WTC11 (cell line): ENCODE results near the gene NINJ2. TPM values are rescaled to one million over a fixed set of nuclear protein-coding genes. Genes with fewer than 3 reads are reported as not detected.

ENCODE experiments used
- ATAC-seq: fragments of 200-7000 bp; cut with Tn5 transposase; 2 replicates; pipeline ENCODE4 v1.10.0; 2021; ENCODE audit warnings: mild to moderate bottlenecking, moderate library complexity
- CTCF ChIA-PET: fragments of 300-600 bp; sonication (Branson Sonifier 250); formaldehyde crosslinking; loops from one replicate; lab custom pipeline; 2021; ENCODE audit warnings: antibody characterized with exemption; lab: Charles Lee
- POLR2A ChIA-PET: fragments of 350-600 bp; sonication (Branson Sonifier 250); formaldehyde crosslinking; loops from one replicate; lab custom pipeline; 2021; ENCODE audit warnings: antibody characterized with exemption; lab: Charles Lee
- DNase-seq: peaks from one replicate; pipeline ENCODE4 v3.0.0; 2021; ENCODE audit warnings: low spot score
- H3K27ac Mint-ChIP-seq: 2 replicates; pipeline ENCODE4 v1.8.0; 2021; ENCODE audit warnings: mixed read lengths
- H3K27me3 Mint-ChIP-seq: 2 replicates; pipeline ENCODE4 v1.8.0; 2021; ENCODE audit warnings: low read depth, mild to moderate bottlenecking, moderate library complexity, mixed read lengths
- H3K36me3 Mint-ChIP-seq: 2 replicates; pipeline ENCODE4 v1.8.0; 2021; ENCODE audit warnings: mixed read lengths
- H3K4me1 Mint-ChIP-seq: 2 replicates; pipeline ENCODE4 v1.8.0; 2022; ENCODE audit warnings: mixed read lengths
- H3K4me3 Mint-ChIP-seq: 2 replicates; pipeline ENCODE4 v1.8.0; 2021; ENCODE audit warnings: mild to moderate bottlenecking, moderate library complexity, mixed read lengths
- H3K9me3 Mint-ChIP-seq: 2 replicates; pipeline ENCODE4 v1.8.0; 2021; ENCODE audit warnings: mixed read lengths
- ARID4B ChIP-seq: sonication (generic); formaldehyde crosslinking; IDR thresholded peaks from 2 replicates; pipeline ENCODE4 v1.8.0; 2023; ENCODE audit warnings: missing genetic modification reagents, mild to moderate bottlenecking, borderline replicate concordance
- ATF1 ChIP-seq: sonication (generic); formaldehyde crosslinking; IDR thresholded peaks from 2 replicates; pipeline ENCODE4 v1.8.1; 2023; ENCODE audit warnings: mild to moderate bottlenecking, moderate library complexity, missing genetic modification reagents
- E2F1 ChIP-seq: sonication (generic); formaldehyde crosslinking; IDR thresholded peaks from 2 replicates; pipeline ENCODE4 v1.8.0; 2022; ENCODE audit warnings: mild to moderate bottlenecking, missing genetic modification reagents
- FOXJ3 ChIP-seq: sonication (generic); formaldehyde crosslinking; IDR thresholded peaks from 2 replicates; pipeline ENCODE4 v1.9.0; 2021; ENCODE audit warnings: missing genetic modification reagents, mild to moderate bottlenecking, borderline replicate concordance
- GRHL2 ChIP-seq: fragments of 250-450 bp; sonication (Bioruptor Pico); IDR thresholded peaks from 2 replicates; pipeline ENCODE4 v1.8.0; 2022; ENCODE audit warnings: mild to moderate bottlenecking, moderate library complexity; ENCODE audit not compliant: insufficient replicate concordance, severe bottlenecking
- GTF2I ChIP-seq: fragments of 250-450 bp; sonication (Bioruptor Pico); conservative IDR thresholded peaks from 2 replicates; pipeline ENCODE4 v1.4.0; 2021; ENCODE audit warnings: mild to moderate bottlenecking
- MXD4 ChIP-seq: fragments of 250-450 bp; sonication (Bioruptor Pico); IDR thresholded peaks from 2 replicates; pipeline ENCODE4 v1.8.0; 2021; ENCODE audit warnings: mild to moderate bottlenecking, moderate library complexity, borderline replicate concordance
- NFATC4 ChIP-seq: fragments of 250-450 bp; sonication (Bioruptor Pico); IDR thresholded peaks from 2 replicates; pipeline ENCODE4 v1.9.0; 2021; ENCODE audit warnings: mild to moderate bottlenecking
- NFYB ChIP-seq: sonication (generic); formaldehyde crosslinking; conservative IDR thresholded peaks from 2 replicates; pipeline ENCODE4 v1.8.0; 2022; ENCODE audit warnings: low read depth, missing genetic modification reagents
- NR1H2 ChIP-seq: sonication (generic); formaldehyde crosslinking; IDR thresholded peaks from 2 replicates; pipeline ENCODE4 v1.9.0; 2021; ENCODE audit warnings: mild to moderate bottlenecking, moderate library complexity, missing genetic modification reagents
- RELA ChIP-seq: sonication (generic); formaldehyde crosslinking; IDR thresholded peaks from 2 replicates; pipeline ENCODE4 v1.8.1; 2022; ENCODE audit warnings: missing genetic modification reagents, mild to moderate bottlenecking, borderline replicate concordance
- SMAD4 ChIP-seq: sonication (generic); formaldehyde crosslinking; IDR thresholded peaks from 2 replicates; pipeline ENCODE4 v1.8.0; 2022; ENCODE audit warnings: mild to moderate bottlenecking, missing genetic modification reagents
- TEAD1 ChIP-seq: sonication (generic); formaldehyde crosslinking; IDR thresholded peaks from 2 replicates; pipeline ENCODE4 v1.8.0; 2022; ENCODE audit warnings: mild to moderate bottlenecking, missing genetic modification reagents
- USF2 ChIP-seq: sonication (generic); formaldehyde crosslinking; IDR thresholded peaks from 2 replicates; pipeline ENCODE4 v1.8.1; 2023; ENCODE audit warnings: mild to moderate bottlenecking, missing genetic modification reagents, moderate library complexity
- ZNF317 ChIP-seq: sonication (generic); formaldehyde crosslinking; IDR thresholded peaks from 2 replicates; pipeline ENCODE4 v1.8.1; 2023; ENCODE audit warnings: low read depth, mild to moderate bottlenecking, moderate library complexity, missing genetic modification reagents, borderline replicate concordance
- ZNF396 ChIP-seq: fragments of 250-450 bp; sonication (Bioruptor Pico); IDR thresholded peaks from 2 replicates; pipeline ENCODE4 v1.8.0; 2021; ENCODE audit warnings: mild to moderate bottlenecking, moderate library complexity, borderline replicate concordance
- ZNF423 ChIP-seq: fragments of 250-450 bp; sonication (Bioruptor Pico); IDR thresholded peaks from 2 replicates; pipeline ENCODE4 v2.1.2; 2022; ENCODE audit warnings: mild to moderate bottlenecking, moderate library complexity
- ZNF512 ChIP-seq: sonication (generic); formaldehyde crosslinking; IDR thresholded peaks from 2 replicates; pipeline ENCODE4 v1.8.1; 2022; ENCODE audit warnings: missing genetic modification reagents, borderline replicate concordance
- total RNA-seq: library from RNA; stranded (reverse); gene quantifications from 3 replicates; pipeline ENCODE4 v1.2.3, GENCODE V29; 2021

Gene NINJ2
- total RNA-seq, 1 experiment from 2014 or later = 0.42 TPM

- DNase-seq (no peak), ATAC-seq (no peak)
- no peaks in the 10 kb centered on the region for H3K36me3 Mint-ChIP-seq
- H3K9me3 Mint-ChIP-seq = no peaks in the 10 kb centered on the region
- no peak overlapping the region for H3K4me3 Mint-ChIP-seq
- H3K27ac Mint-ChIP-seq = no peak overlapping the region
- CTCF ChIA-PET = no interaction called here
- peaks cover 7% of the 10 kb centered on the region for H3K4me1 Mint-ChIP-seq
- H3K27me3 Mint-ChIP-seq = no peaks in the 10 kb centered on the region
- POLR2A ChIA-PET = no interaction called here
- no peak for TF ChIP-seq TEAD1 (CRISPR knock-in tag)
- no peak for TF ChIP-seq SMAD4
- no peak for TF ChIP-seq NFATC4 (CRISPR knock-in tag)
- no peak for TF ChIP-seq USF2 (CRISPR knock-in tag)
- TF ChIP-seq MXD4 (CRISPR knock-in tag) = no peak
- no peak for TF ChIP-seq ATF1 (CRISPR knock-in tag)
- TF ChIP-seq E2F1 = no peak
These were observed 22.5 kb downstream of the NINJ2 start for GRCh38 chr12:640773-641172.

- ChIA-PET POLR2A (no interaction called here), CTCF (no interaction called here)
- Mint-ChIP-seq H3K36me3 (no peaks in the 10 kb centered on the region), H3K4me3 (no peak overlapping the region), H3K27me3 (no peaks in the 10 kb centered on the region), H3K4me1 (peaks cover 7% of the 10 kb centered on the region)
- DNase-seq (no peak), ATAC-seq (no peak)
- TF ChIP-seq NFYB (CRISPR knock-in tag) (no peak), ZNF396 (CRISPR knock-in tag) (no peak), ATF1 (CRISPR knock-in tag) (no peak), GRHL2 (CRISPR knock-in tag) (no peak)
- TF ChIP-seq, all 79 proteins: peak for 0
- Mint-ChIP-seq H3K9me3 (no peaks in the 10 kb centered on the region), H3K27ac (no peak overlapping the region)
These were observed 23.3 kb downstream of the NINJ2 start for GRCh38 chr12:639988-640387.

- H3K27me3 Mint-ChIP-seq = no peaks in the 10 kb centered on the region
- H3K4me3 Mint-ChIP-seq = no peak overlapping the region
- peaks cover 7% of the 10 kb centered on the region for H3K4me1 Mint-ChIP-seq
- no peak for DNase-seq
- no peak overlapping the region for H3K27ac Mint-ChIP-seq
- no peaks in the 10 kb centered on the region for H3K9me3 Mint-ChIP-seq
- no peak for ATAC-seq
- ChIA-PET POLR2A (no interaction called here), CTCF (no interaction called here)
- no peaks in the 10 kb centered on the region for H3K36me3 Mint-ChIP-seq
- TF ChIP-seq FOXJ3 = no peak
- TF ChIP-seq TEAD1 (CRISPR knock-in tag) = no peak
- TF ChIP-seq ZNF317 (CRISPR knock-in tag) = no peak
- no peak for TF ChIP-seq ZNF423 (CRISPR knock-in tag)
- no peak for TF ChIP-seq ARID4B
- TF ChIP-seq GTF2I (CRISPR knock-in tag) = no peak
- TF ChIP-seq NR1H2 (CRISPR knock-in tag) = no peak
- no peak for TF ChIP-seq RELA (CRISPR knock-in tag)
- no peak for TF ChIP-seq ZNF512 (CRISPR knock-in tag)
- TF ChIP-seq USF2 (CRISPR knock-in tag) = no peak
These were observed 23.7 kb downstream of the NINJ2 start for GRCh38 chr12:639566-639965.
